Measurements from ENCODE around the gene DOCK2.

DNA sequence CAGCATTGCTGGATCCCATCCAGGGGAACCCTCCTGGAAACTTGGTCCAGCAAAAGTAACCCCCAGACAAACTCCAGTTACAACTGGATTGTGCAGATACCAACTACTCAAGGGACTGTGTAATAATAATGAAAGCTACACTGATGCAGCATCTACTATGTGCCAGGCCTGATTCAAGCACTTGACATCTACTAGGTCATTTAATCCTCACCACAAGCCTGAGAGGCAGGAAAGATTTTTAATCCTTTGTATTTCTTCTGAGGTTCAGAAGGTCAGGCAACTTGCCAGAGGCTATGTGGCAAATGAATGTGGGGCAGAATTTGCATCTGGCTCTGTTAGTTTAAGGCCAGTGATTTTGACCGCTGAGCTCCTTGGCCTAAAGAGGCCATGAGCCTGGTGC, 439.1 kb downstream of the DOCK2 start:
- TF ChIP-seq, protein P1, sequence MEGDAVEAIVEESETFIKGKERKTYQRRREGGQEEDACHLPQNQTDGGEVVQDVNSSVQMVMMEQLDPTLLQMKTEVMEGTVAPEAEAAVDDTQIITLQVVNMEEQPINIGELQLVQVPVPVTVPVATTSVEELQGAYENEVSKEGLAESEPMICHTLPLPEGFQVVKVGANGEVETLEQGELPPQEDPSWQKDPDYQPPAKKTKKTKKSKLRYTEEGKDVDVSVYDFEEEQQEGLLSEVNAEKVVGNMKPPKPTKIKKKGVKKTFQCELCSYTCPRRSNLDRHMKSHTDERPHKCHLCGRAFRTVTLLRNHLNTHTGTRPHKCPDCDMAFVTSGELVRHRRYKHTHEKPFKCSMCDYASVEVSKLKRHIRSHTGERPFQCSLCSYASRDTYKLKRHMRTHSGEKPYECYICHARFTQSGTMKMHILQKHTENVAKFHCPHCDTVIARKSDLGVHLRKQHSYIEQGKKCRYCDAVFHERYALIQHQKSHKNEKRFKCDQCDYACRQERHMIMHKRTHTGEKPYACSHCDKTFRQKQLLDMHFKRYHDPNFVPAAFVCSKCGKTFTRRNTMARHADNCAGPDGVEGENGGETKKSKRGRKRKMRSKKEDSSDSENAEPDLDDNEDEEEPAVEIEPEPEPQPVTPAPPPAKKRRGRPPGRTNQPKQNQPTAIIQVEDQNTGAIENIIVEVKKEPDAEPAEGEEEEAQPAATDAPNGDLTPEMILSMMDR (IDR thresholded peaks at IDR 0.05), result no peak
- TF ChIP-seq, protein P2, sequence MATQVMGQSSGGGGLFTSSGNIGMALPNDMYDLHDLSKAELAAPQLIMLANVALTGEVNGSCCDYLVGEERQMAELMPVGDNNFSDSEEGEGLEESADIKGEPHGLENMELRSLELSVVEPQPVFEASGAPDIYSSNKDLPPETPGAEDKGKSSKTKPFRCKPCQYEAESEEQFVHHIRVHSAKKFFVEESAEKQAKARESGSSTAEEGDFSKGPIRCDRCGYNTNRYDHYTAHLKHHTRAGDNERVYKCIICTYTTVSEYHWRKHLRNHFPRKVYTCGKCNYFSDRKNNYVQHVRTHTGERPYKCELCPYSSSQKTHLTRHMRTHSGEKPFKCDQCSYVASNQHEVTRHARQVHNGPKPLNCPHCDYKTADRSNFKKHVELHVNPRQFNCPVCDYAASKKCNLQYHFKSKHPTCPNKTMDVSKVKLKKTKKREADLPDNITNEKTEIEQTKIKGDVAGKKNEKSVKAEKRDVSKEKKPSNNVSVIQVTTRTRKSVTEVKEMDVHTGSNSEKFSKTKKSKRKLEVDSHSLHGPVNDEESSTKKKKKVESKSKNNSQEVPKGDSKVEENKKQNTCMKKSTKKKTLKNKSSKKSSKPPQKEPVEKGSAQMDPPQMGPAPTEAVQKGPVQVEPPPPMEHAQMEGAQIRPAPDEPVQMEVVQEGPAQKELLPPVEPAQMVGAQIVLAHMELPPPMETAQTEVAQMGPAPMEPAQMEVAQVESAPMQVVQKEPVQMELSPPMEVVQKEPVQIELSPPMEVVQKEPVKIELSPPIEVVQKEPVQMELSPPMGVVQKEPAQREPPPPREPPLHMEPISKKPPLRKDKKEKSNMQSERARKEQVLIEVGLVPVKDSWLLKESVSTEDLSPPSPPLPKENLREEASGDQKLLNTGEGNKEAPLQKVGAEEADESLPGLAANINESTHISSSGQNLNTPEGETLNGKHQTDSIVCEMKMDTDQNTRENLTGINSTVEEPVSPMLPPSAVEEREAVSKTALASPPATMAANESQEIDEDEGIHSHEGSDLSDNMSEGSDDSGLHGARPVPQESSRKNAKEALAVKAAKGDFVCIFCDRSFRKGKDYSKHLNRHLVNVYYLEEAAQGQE (IDR thresholded peaks at IDR 0.05; ENCODE audit: insufficient read depth in 1 of 2, low read depth in 2 of 2, low read length in 1 of 2), result no peak
- TF ChIP-seq POLR2AphosphoS5 (IDR thresholded peaks at IDR 0.05; ENCODE audit: low read depth, low read length) (no peak), TCF7L2 (IDR thresholded peaks at IDR 0.05; ENCODE audit: low read depth, low read length) (no peak)
